CD14-positive monocyte (primary cell): ENCODE results near the gene LIMK1. TPM values are rescaled to one million over a fixed set of nuclear protein-coding genes. Genes with fewer than 3 reads are reported as not detected.

Experiments
- DNase-seq, 3 donors: peaks; one replicate each; pipeline ENCODE4 v3.0.0-alpha.2; 2011 to 2022
- H2AFZ ChIP-seq: 2 replicates; pipeline ENCODE4 v1.6.0; 2012; ENCODE audit warnings: mild to moderate bottlenecking, low read depth, low read length, inconsistent platforms; ENCODE audit not compliant: insufficient read depth, poor library complexity, severe bottlenecking
- H3K27ac ChIP-seq, 2 donors: 1 replicate in 1 of 2; 2 replicates in 1 of 2; pipeline ENCODE4 v1.5.1; 2012 to 2013; ENCODE audit warnings: low read length in 2 of 2, control low read depth in 1 of 2, inconsistent platforms in 1 of 2, low read depth in 1 of 2, mild to moderate bottlenecking in 1 of 2
- H3K27me3 ChIP-seq, 2 donors: one replicate each; pipeline versions ENCODE4 v1.6.0 to v1.6.1; 2011 to 2013; ENCODE audit warnings: low read length in 2 of 2; ENCODE audit not compliant: control insufficient read depth in 2 of 2, insufficient read depth in 2 of 2
- H3K36me3 ChIP-seq, 2 donors: replicated peaks in 1 of 2; 1 replicate in 1 of 2; 2 replicates in 1 of 2; pipeline versions ENCODE4 v1.5.1 to v1.6.1; 2012 to 2013; ENCODE audit warnings: low read length in 2 of 2, control low read depth in 1 of 2, inconsistent platforms in 1 of 2, mild to moderate bottlenecking in 1 of 2; ENCODE audit not compliant: insufficient read depth in 2 of 2, control insufficient read depth in 1 of 2
- H3K4me1 ChIP-seq, 2 donors: 1 replicate in 1 of 2; 2 replicates in 1 of 2; pipeline versions ENCODE4 v1.5.1 to v1.6.1; 2012 to 2013; ENCODE audit warnings: low read length in 2 of 2, control low read depth in 1 of 2, inconsistent platforms in 1 of 2, mild to moderate bottlenecking in 1 of 2, moderate library complexity in 1 of 2; ENCODE audit not compliant: insufficient read depth in 2 of 2, control insufficient read depth in 1 of 2
- H3K4me2 ChIP-seq: replicated peaks from 2 replicates; pipeline ENCODE3; 2012; ENCODE audit warnings: low read length, moderate library complexity, mild to moderate bottlenecking; ENCODE audit not compliant: poor library complexity, severe bottlenecking; ENCODE audit errors: extremely low read depth
- H3K4me3 ChIP-seq, 3 experiments: fragments of 200-600 bp in 1 of 3; sonication (generic) in 1 of 3; replicated peaks in 1 of 3; 1 replicate in 2 of 3; 2 replicates in 1 of 3; pipeline ENCODE4 v1.5.1; 2011 to 2013; ENCODE audit warnings: low read length in 3 of 3, mild to moderate bottlenecking in 3 of 3, control low read depth in 2 of 3, low read depth in 2 of 3, inconsistent platforms in 1 of 3, moderate library complexity in 1 of 3
- H3K79me2 ChIP-seq: 2 replicates; pipeline ENCODE4 v1.6.0; 2012; ENCODE audit warnings: mild to moderate bottlenecking, control low read depth, inconsistent platforms, low read length, moderate library complexity; ENCODE audit not compliant: insufficient read depth
- H3K9ac ChIP-seq: 2 replicates; pipeline ENCODE4 v1.6.0; 2017; ENCODE audit warnings: low read length, mild to moderate bottlenecking; ENCODE audit not compliant: insufficient read depth, poor library complexity, severe bottlenecking
- H3K9me3 ChIP-seq, 2 donors: replicated peaks in 1 of 2; 1 replicate in 1 of 2; 2 replicates in 1 of 2; pipeline versions ENCODE4 v1.5.1 to v1.6.1; 2012 to 2013; ENCODE audit warnings: low read length in 2 of 2, control low read depth in 1 of 2; ENCODE audit not compliant: control insufficient read depth in 1 of 2, insufficient read depth in 1 of 2
- H4K20me1 ChIP-seq: 2 replicates; pipeline ENCODE4 v1.6.0; 2012; ENCODE audit warnings: mild to moderate bottlenecking, low read length, control low read depth, moderate library complexity; ENCODE audit not compliant: insufficient read depth
- H3K27ac Mint-ChIP-seq, 7 donors: one replicate each; pipeline ENCODE4 v1.8.0; 2020; ENCODE audit warnings: mild to moderate bottlenecking in 7 of 7, mixed read lengths in 7 of 7, moderate library complexity in 6 of 7, inconsistent platforms in 2 of 7
- H3K27me3 Mint-ChIP-seq, 3 donors: one replicate each; pipeline ENCODE4 v1.8.0; 2021 to 2022; ENCODE audit warnings: low read depth in 3 of 3, mild to moderate bottlenecking in 3 of 3, mixed read lengths in 3 of 3, moderate library complexity in 3 of 3, inconsistent platforms in 1 of 3
- H3K36me3 Mint-ChIP-seq, 2 donors: one replicate each; pipeline ENCODE4 v1.8.0; 2020; ENCODE audit warnings: mixed read lengths in 2 of 2, inconsistent platforms in 1 of 2, mild to moderate bottlenecking in 1 of 2
- H3K4me1 Mint-ChIP-seq: one replicate; pipeline ENCODE4 v1.8.0; 2020; ENCODE audit warnings: mild to moderate bottlenecking, mixed read lengths
- H3K4me3 Mint-ChIP-seq, 2 donors: one replicate each; pipeline ENCODE4 v1.8.0; 2020; ENCODE audit warnings: mild to moderate bottlenecking in 2 of 2, mixed read lengths in 2 of 2, moderate library complexity in 1 of 2
- H3K9me3 Mint-ChIP-seq, 7 donors: one replicate each; pipeline ENCODE4 v1.8.0; 2020 to 2022; ENCODE audit warnings: mixed read lengths in 7 of 7, mild to moderate bottlenecking in 6 of 7, moderate library complexity in 6 of 7, inconsistent platforms in 2 of 7
- WGBS: methylation state at CpG from one replicate; pipeline ENCODE4 v1.1.5; 2013; ENCODE audit warnings: missing lambda C conversion rate; ENCODE audit not compliant: insufficient coverage; 5-methylcytosine and 5-hydroxymethylcytosine counted together
- intact Hi-C, 2 donors: fragments of 100-400 bp; cut with micrococcal nuclease; formaldehyde crosslinking; loops; one replicate each; pipeline versions ENCODE4 v1.15.0 to v1.15.1; 2023
- polyA plus RNA-seq, 3 donors: library from polyadenylated mRNA; depleted of rRNA in 1 of 3; unstranded in 2 of 3; stranded (reverse) in 1 of 3; fragments of 300-500 nt in 2 of 3; fragments of >200 nt in 1 of 3; fragmentation: Illumina TruSeq in 2 of 3; gene quantifications; 1 replicate in 2 of 3; 2 replicates in 1 of 3; pipeline ENCODE4 v1.2.3, GENCODE V29; 2012 to 2021
- TF ChIP-seq, protein P1 (sequence below): fragments of 200-600 bp; IDR thresholded peaks from one replicate; pipeline ENCODE4 v1.8.0; 2022; ENCODE audit warnings: antibody characterized with exemption, mild to moderate bottlenecking

The LIMK1 gene
- polyA plus RNA-seq, 3 donors, result 12.6 to 30.2 (median 13.9) TPM

DNA sequence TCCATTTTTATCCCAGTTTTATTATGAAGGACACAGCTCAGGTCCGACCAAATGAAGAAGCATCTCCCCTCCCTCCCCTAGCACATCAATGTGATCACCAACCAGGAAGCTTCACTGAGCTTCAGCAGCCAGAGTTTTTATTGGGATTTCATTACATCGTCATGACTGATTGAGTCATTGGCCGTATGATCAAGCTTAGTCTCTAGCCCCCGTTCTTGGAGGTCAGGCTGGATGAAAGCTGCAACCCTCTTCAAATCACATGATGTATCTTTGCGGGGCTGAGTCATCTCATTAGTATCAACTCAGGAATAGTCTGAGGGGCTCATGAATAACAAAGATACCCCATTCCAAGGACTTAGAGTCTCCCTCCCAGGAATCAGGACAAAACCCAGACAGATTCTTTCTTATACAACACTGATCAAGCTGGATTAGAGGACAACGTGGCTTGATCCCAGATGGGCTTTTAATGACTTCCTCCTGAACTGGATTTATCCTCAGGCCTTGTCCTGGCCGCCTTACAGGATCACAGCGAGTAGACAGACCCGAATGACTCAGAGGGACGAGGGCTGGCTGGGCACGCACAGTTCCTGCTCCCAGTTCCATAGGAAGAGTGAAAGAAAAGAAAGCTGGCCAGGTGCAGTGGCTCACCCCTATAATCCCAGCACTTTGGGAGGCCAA, 14.5 kb downstream of the LIMK1 start:
- Mint-ChIP-seq H3K36me3 (peaks cover 48 to 68% of the 10 kb centered on the region in 2 donors), H3K27me3 (no peaks in the 10 kb centered on the region), H3K27ac (peak overlapping the region in 3 of 7 donors; percentile 36 to 65 (median 53)), H3K4me1 (peaks cover 15% of the 10 kb centered on the region), H3K9me3 (peaks cover 0 to 6% (median 2%) of the 10 kb centered on the region in 7 donors), H3K4me3 (no peak overlapping the region)
- H3K79me2 ChIP-seq, result peaks cover 22% of the 10 kb centered on the region
- H3K9me3 ChIP-seq, result no peaks in the 10 kb centered on the region
- 93% methylated on average over 7 of the region's 11 CpGs for WGBS
- intact Hi-C loops, result no loop called here
- H2AFZ ChIP-seq, result no peak overlapping the region
- H3K9ac ChIP-seq, result no peak overlapping the region
- H3K4me3 ChIP-seq, result no peak overlapping the region
- H3K36me3 ChIP-seq, result peaks cover 51 to 68% of the 10 kb centered on the region in 2 donors
- no peaks in the 10 kb centered on the region for H3K27me3 ChIP-seq
- TF ChIP-seq, protein P1, sequence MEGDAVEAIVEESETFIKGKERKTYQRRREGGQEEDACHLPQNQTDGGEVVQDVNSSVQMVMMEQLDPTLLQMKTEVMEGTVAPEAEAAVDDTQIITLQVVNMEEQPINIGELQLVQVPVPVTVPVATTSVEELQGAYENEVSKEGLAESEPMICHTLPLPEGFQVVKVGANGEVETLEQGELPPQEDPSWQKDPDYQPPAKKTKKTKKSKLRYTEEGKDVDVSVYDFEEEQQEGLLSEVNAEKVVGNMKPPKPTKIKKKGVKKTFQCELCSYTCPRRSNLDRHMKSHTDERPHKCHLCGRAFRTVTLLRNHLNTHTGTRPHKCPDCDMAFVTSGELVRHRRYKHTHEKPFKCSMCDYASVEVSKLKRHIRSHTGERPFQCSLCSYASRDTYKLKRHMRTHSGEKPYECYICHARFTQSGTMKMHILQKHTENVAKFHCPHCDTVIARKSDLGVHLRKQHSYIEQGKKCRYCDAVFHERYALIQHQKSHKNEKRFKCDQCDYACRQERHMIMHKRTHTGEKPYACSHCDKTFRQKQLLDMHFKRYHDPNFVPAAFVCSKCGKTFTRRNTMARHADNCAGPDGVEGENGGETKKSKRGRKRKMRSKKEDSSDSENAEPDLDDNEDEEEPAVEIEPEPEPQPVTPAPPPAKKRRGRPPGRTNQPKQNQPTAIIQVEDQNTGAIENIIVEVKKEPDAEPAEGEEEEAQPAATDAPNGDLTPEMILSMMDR, result no peak
- H3K27ac ChIP-seq, result no peak overlapping the region
- H3K4me2 ChIP-seq, result no peak overlapping the region
- peaks cover 15% of the 10 kb centered on the region for H4K20me1 ChIP-seq
- peaks cover 19 to 25% of the 10 kb centered on the region in 2 donors for H3K4me1 ChIP-seq
- DNase-seq, result no peak

- Mint-ChIP-seq H3K4me1 (peaks cover 7% of the 10 kb centered on the region), H3K27me3 (peaks cover 0 to 2% (median 0%) of the 10 kb centered on the region in 3 donors), H3K36me3 (peaks cover 54 to 76% of the 10 kb centered on the region in 2 donors), H3K4me3 (no peak overlapping the region), H3K27ac (peak overlapping the region in 1 of 7 donors; percentile 32), H3K9me3 (peaks cover 0 to 6% (median 2%) of the 10 kb centered on the region in 7 donors)
- no peaks in the 10 kb centered on the region for H3K27me3 ChIP-seq
- 99% methylated on average over 14 of the region's 17 CpGs for WGBS
- no peak overlapping the region for H3K4me2 ChIP-seq
- H3K4me1 ChIP-seq, result peaks cover 9 to 16% of the 10 kb centered on the region in 2 donors
- no peak for DNase-seq
- H3K9ac ChIP-seq, result no peak overlapping the region
- no peak overlapping the region for H3K4me3 ChIP-seq
- TF ChIP-seq, protein P1, result no peak
- intact Hi-C loops, result no loop called here
- peaks cover 10% of the 10 kb centered on the region for H4K20me1 ChIP-seq
- H3K79me2 ChIP-seq, result peaks cover 15% of the 10 kb centered on the region
- H3K9me3 ChIP-seq, result no peaks in the 10 kb centered on the region
- H2AFZ ChIP-seq, result no peak overlapping the region
- no peak overlapping the region for H3K27ac ChIP-seq
- peaks cover 60 to 77% of the 10 kb centered on the region in 2 donors for H3K36me3 ChIP-seq
Observed at GRCh38 chr7:74099031-74099430, 15.4 kb downstream of the LIMK1 start.
